ENCODE results near the gene KCNH6. TPM values are rescaled to one million over a fixed set of nuclear protein-coding genes. Genes with fewer than 3 reads are reported as not detected.

KCNH6 gene
- polyA plus RNA-seq, 1 of the 3 experiments (the other 2 are of a cell fraction) = 0.15 TPM

- POLR2A ChIA-PET = interaction anchor here (0.5 kb wide), 1 partner anchor 31 kb away, joined by 3 read pairs; no protein-coding TSS in a partner anchor
- Histone ChIP-seq H3K27ac (ENCODE audit: low read depth in 2 of 2, low read length in 1 of 2) (no peak overlapping the region), H3K4me1 (ENCODE audit: control insufficient read depth in 1 of 2, insufficient read depth in 2 of 2, low read depth in 1 of 2, low read length in 1 of 2) (peaks cover 2 to 19% of the 10 kb centered on the region in 2 experiments; a peak in 1 of 4 replicates), H3K36me3 (replicated peaks in 1 of 2; ENCODE audit: control insufficient read depth in 1 of 2, insufficient read depth in 2 of 2, low read length in 1 of 2) (no peaks in the 10 kb centered on the region), H4K20me1 (ENCODE audit: insufficient read depth) (no peaks in the 10 kb centered on the region), H3K79me2 (ENCODE audit: insufficient read depth) (no peaks in the 10 kb centered on the region), H3K9me2 (no peaks in the 10 kb centered on the region), H3F3A (replicated peaks; ENCODE audit: insufficient read depth) (no peaks in the 10 kb centered on the region), H3K9ac (no peak overlapping the region), H3K9me3 (no peaks in the 10 kb centered on the region), H3K27me3 (ENCODE audit: insufficient read depth) (peaks cover 9% of the 10 kb centered on the region; the same call in 1 of the 2 replicates), H3K4me3 (ENCODE audit: low read depth in 2 of 2, low read length in 1 of 2) (no peak overlapping the region), H2AFZ (ENCODE audit: low read depth) (no peak overlapping the region), H3K4me2 (no peak overlapping the region)
- DNase-seq = no peak
- CTCF ChIA-PET = interaction anchor here (1.2 to 1.5 kb wide), 3 partner anchors 12 to 37 kb away, joined by 3 to 4 read pairs (median 4); no protein-coding TSS in a partner anchor
- no peak for TF ChIP-seq EP300 (IDR thresholded peaks at IDR 0.05; ENCODE audit: borderline replicate concordance in 1 of 2, low read depth in 1 of 2, low read length in 1 of 2)
- TF ChIP-seq TEAD4 (IDR thresholded peaks at IDR 0.05; ENCODE audit: borderline replicate concordance, insufficient read depth) = no peak
- no peak for TF ChIP-seq MEF2A (IDR thresholded peaks at IDR 0.05; ENCODE audit: borderline replicate concordance, low read depth)
- no peak for TF ChIP-seq RAD21 (IDR thresholded peaks at IDR 0.05; ENCODE audit: low read length)
- TF ChIP-seq RCOR1 (IDR thresholded peaks at IDR 0.05; ENCODE audit: low read length) = no peak
- no peak for TF ChIP-seq MXI1 (IDR thresholded peaks at IDR 0.05; ENCODE audit: low read depth, low read length)
- no peak for TF ChIP-seq CHD2 (IDR thresholded peaks at IDR 0.05; ENCODE audit: low read length, partially characterized antibody)
- no peak for TF ChIP-seq YY1 (IDR thresholded peaks at IDR 0.05; ENCODE audit: low read depth)
- TF ChIP-seq NFIC (IDR thresholded peaks at IDR 0.05; ENCODE audit: borderline replicate concordance) = no peak
- no peak for TF ChIP-seq FOXM1 (IDR thresholded peaks at IDR 0.05; ENCODE audit: low read depth)
- TF ChIP-seq USF1 (IDR thresholded peaks at IDR 0.05; ENCODE audit: borderline replicate concordance, low read depth) = no peak
- no peak for TF ChIP-seq SMC3 (IDR thresholded peaks at IDR 0.05; ENCODE audit: low read depth, low read length)
- TF ChIP-seq PBX3 (IDR thresholded peaks at IDR 0.05) = no peak
- no peak for TF ChIP-seq POLR2AphosphoS5 (IDR thresholded peaks at IDR 0.05; ENCODE audit: low read depth, low read length)
- TF ChIP-seq FOSL2 (IDR thresholded peaks at IDR 0.05; ENCODE audit: borderline replicate concordance, low read depth) = no peak
- TF ChIP-seq RXRA (IDR thresholded peaks at IDR 0.05; ENCODE audit: borderline replicate concordance, low read depth) = no peak
- TF ChIP-seq JUND (IDR thresholded peaks at IDR 0.05) = no peak
- TF ChIP-seq GATA2 (CRISPR knock-in tag; IDR thresholded peaks at IDR 0.05) = no peak
- TF ChIP-seq TCF12 (IDR thresholded peaks at IDR 0.05) = no peak
- WGBS (ENCODE audit: low lambda C conversion rate) = 45% methylated on average over 1 of the region's 1 CpG
These were observed 7.7 kb upstream of the KCNH6 start for GRCh38 chr17:63515426-63515825.

Data from SK-N-SH (cell line).